H1 (cell line): ENCODE data around the gene C1QA.

Experiments used
- EP300 ChIP-seq, 2 experiments: IDR thresholded peaks; 1 replicate in 1 of 2; 2 replicates in 1 of 2; pipeline ENCODE4 v1.6.1; 2011 to 2012; ENCODE audit warnings: low read depth in 2 of 2, low read length in 2 of 2, mild to moderate bottlenecking in 2 of 2, borderline replicate concordance in 1 of 2, inconsistent platforms in 1 of 2, moderate library complexity in 1 of 2
- POLR2AphosphoS5 ChIP-seq: IDR thresholded peaks from 2 replicates; pipeline ENCODE4 v1.6.1; 2011; ENCODE audit warnings: low read depth, low read length
- TF ChIP-seq, protein P1 (sequence below), 3 experiments: IDR thresholded peaks; 1 replicate in 2 of 3; 2 replicates in 1 of 3; pipeline versions ENCODE4 v1.5.1 to v1.6.1; 2011; ENCODE audit warnings: low read length in 3 of 3, mild to moderate bottlenecking in 3 of 3, inconsistent platforms in 2 of 3, low read depth in 1 of 3, moderate library complexity in 1 of 3; ENCODE audit not compliant: insufficient read depth in 1 of 3; ENCODE audit errors: control extremely low read depth in 1 of 3

DNA sequence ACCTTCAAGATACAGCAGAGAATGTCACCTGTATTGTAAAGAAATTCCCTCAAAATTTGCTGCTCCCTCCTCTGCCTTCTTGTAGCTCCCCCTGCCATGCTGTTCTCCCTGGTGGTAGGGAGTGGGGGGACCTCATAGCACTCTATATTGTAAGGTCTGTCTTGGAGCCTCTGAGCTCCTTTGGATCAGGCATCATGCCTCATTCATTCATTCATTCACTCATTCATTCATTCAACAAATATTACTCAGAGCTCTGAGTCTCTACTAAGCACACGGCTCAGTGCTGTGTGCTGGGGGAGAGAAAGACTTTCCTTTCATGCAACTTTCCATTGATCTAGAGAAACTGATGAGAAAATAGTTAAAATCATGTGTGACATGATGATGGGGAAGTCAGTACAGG is 47.1 kb downstream of the C1QA start:
- TF ChIP-seq, protein P1, sequence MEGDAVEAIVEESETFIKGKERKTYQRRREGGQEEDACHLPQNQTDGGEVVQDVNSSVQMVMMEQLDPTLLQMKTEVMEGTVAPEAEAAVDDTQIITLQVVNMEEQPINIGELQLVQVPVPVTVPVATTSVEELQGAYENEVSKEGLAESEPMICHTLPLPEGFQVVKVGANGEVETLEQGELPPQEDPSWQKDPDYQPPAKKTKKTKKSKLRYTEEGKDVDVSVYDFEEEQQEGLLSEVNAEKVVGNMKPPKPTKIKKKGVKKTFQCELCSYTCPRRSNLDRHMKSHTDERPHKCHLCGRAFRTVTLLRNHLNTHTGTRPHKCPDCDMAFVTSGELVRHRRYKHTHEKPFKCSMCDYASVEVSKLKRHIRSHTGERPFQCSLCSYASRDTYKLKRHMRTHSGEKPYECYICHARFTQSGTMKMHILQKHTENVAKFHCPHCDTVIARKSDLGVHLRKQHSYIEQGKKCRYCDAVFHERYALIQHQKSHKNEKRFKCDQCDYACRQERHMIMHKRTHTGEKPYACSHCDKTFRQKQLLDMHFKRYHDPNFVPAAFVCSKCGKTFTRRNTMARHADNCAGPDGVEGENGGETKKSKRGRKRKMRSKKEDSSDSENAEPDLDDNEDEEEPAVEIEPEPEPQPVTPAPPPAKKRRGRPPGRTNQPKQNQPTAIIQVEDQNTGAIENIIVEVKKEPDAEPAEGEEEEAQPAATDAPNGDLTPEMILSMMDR (IDR thresholded peaks at IDR 0.05; ENCODE audit: control extremely low read depth in 1 of 3, insufficient read depth in 1 of 3, low read depth in 1 of 3, low read length in 3 of 3) = no peak
- TF ChIP-seq EP300 (IDR thresholded peaks at IDR 0.05; ENCODE audit: borderline replicate concordance in 1 of 2, low read depth in 2 of 2, low read length in 2 of 2) = no peak
- no peak for TF ChIP-seq POLR2AphosphoS5
